K562 (cell line): ENCODE data around the gene CRCP. TPM values are rescaled to one million over a fixed set of nuclear protein-coding genes. Genes with fewer than 3 reads are reported as not detected.

ENCODE experiments used
- ARHGAP35 ChIP-seq: fragments of 450-650 bp; IDR thresholded peaks from 2 replicates; pipeline ENCODE4 v1.6.1; 2018; ENCODE audit not compliant: partially characterized antibody
- CBFA2T3 ChIP-seq: fragments of 450-650 bp; IDR thresholded peaks from 2 replicates; pipeline ENCODE4 v1.6.1; 2017
- CC2D1A ChIP-seq: fragments of 450-650 bp; IDR thresholded peaks from 2 replicates; pipeline ENCODE4 v1.6.1; 2017; ENCODE audit warnings: mild to moderate bottlenecking
- DDX20 ChIP-seq: fragments of 450-650 bp; IDR thresholded peaks from 2 replicates; pipeline ENCODE4 v1.6.1; 2016; ENCODE audit warnings: missing genetic modification characterization, low read depth, mild to moderate bottlenecking, missing compliant biosample characterization, moderate library complexity
- ETV1 ChIP-seq: fragments of 450-650 bp; conservative IDR thresholded peaks from 2 replicates; pipeline ENCODE4 v1.6.1; 2016; ENCODE audit warnings: missing genetic modification characterization, control low read depth, low read depth, missing compliant biosample characterization
- FUS ChIP-seq: fragments of 200-400 bp; formaldehyde crosslinking; optimal IDR thresholded peaks from 2 replicates; pipeline ENCODE3; 2017; ENCODE audit warnings: low read depth, low read length
- KDM2B ChIP-seq: fragments of 250-450 bp; sonication (Bioruptor Pico); IDR thresholded peaks from 2 replicates; pipeline ENCODE4 v1.8.0; 2021; ENCODE audit warnings: mild to moderate bottlenecking, moderate library complexity
- NCOA2 ChIP-seq, 2 experiments: fragments of 450-650 bp; IDR thresholded peaks; 2 replicates each; pipeline ENCODE4 v1.6.1; 2018; ENCODE audit warnings: mild to moderate bottlenecking in 2 of 2, moderate library complexity in 1 of 2; ENCODE audit not compliant: partially characterized antibody in 2 of 2
- RAD21 ChIP-seq, 2 experiments: fragments of 250-450 bp in 1 of 2; fragments of 450-650 bp in 1 of 2; sonication (Bioruptor Pico) in 1 of 2; formaldehyde crosslinking in 1 of 2; IDR thresholded peaks in 1 of 2; conservative IDR thresholded peaks in 1 of 2; 2 replicates each; pipeline versions ENCODE4 v1.4.0 to v1.8.0; 2020 to 2022; ENCODE audit warnings: mild to moderate bottlenecking in 2 of 2, moderate library complexity in 1 of 2
- SNRNP70 ChIP-seq: fragments of 200-400 bp; formaldehyde crosslinking; optimal IDR thresholded peaks from 2 replicates; pipeline ENCODE3; 2017; ENCODE audit warnings: low read depth, low read length
- THAP12 ChIP-seq: fragments of 250-450 bp; sonication (Bioruptor Pico); IDR thresholded peaks from 2 replicates; pipeline ENCODE4 v1.9.0; 2021; ENCODE audit warnings: mild to moderate bottlenecking, inconsistent platforms
- YBX1 ChIP-seq: fragments of 450-650 bp; IDR thresholded peaks from 2 replicates; pipeline ENCODE4 v1.7.1; 2016; ENCODE audit warnings: mild to moderate bottlenecking
- ZBTB33 ChIP-seq: sonication (generic); formaldehyde crosslinking; IDR thresholded peaks from 2 replicates; pipeline ENCODE4 v1.8.1; 2023; ENCODE audit warnings: mild to moderate bottlenecking, missing genetic modification reagents
- ZFP1 ChIP-seq: fragments of 450-650 bp; formaldehyde crosslinking; IDR thresholded peaks from 2 replicates; pipeline ENCODE4 v1.4.0; 2020; ENCODE audit warnings: mild to moderate bottlenecking, mixed read lengths
- ZFPM2 ChIP-seq: fragments of 250-450 bp; sonication (Bioruptor Pico); IDR thresholded peaks from 2 replicates; pipeline ENCODE4 v1.5.1; 2022; ENCODE audit warnings: mild to moderate bottlenecking
- ZNF280A ChIP-seq: fragments of 450-650 bp; IDR thresholded peaks from 2 replicates; pipeline ENCODE4 v1.6.1; 2018; ENCODE audit warnings: mild to moderate bottlenecking, low read depth; ENCODE audit not compliant: partially characterized antibody
- ZNF507 ChIP-seq: conservative IDR thresholded peaks from 2 replicates; pipeline ENCODE4 v1.6.1; 2017; ENCODE audit warnings: missing genetic modification characterization, missing compliant biosample characterization
- ZNF518B ChIP-seq: fragments of 250-450 bp; sonication (Bioruptor Pico); IDR thresholded peaks from 2 replicates; pipeline ENCODE4 v1.5.0; 2021; ENCODE audit warnings: mild to moderate bottlenecking, moderate library complexity
- polyA plus RNA-seq, 8 experiments: library from polyadenylated mRNA; depleted of rRNA in 4 of 8; stranded (reverse) in 5 of 8; unstranded in 3 of 8; fragments of >200 nt; fragmentation: Nextera tagmentation in 2 of 8; fragmentation: Illumina TruSeq in 1 of 8; extraction: Ambion mirVana in 2 of 8; extraction: Trizol in 1 of 8; gene quantifications; 2 replicates each; pipeline versions ENCODE4 v1.2.1 to v1.2.3, GENCODE V29; 2011 to 2014; ENCODE audit warnings: inconsistent platforms in 1 of 8, missing spikeins in 1 of 8
- total RNA-seq, 7 experiments: library from RNA; depleted of rRNA in 6 of 7; stranded (reverse); fragments of >200 nt in 6 of 7; fragmentation: Illumina TruSeq in 2 of 7; extraction: Trizol in 2 of 7; gene quantifications; 2 replicates each; pipeline versions ENCODE4 v1.2.1 to v1.2.3, GENCODE V29; 2011 to 2021; ENCODE audit warnings: low replicate concordance in 1 of 7

The CRCP gene
- total and polyA plus RNA-seq, 9 of the 15 experiments (the other 6 are each of a cell fraction or from before 2014, with no cell fraction given) = 22.1 to 58.3 (median 43.4) TPM

- TF ChIP-seq DDX20 (tag) (no peak), NCOA2 (IDR thresholded peaks at IDR 0.05; ENCODE audit: partially characterized antibody in 2 of 2) (no peak), ZNF518B (CRISPR knock-in tag) (no peak), ZNF280A (no peak), ARHGAP35 (no peak), KDM2B (CRISPR knock-in tag) (peak; percentile 69; the same call in 1 of the 2 replicates), SNRNP70 (no peak), RAD21 (CRISPR knock-in tag; conservative IDR thresholded peaks at IDR 0.05 in 1 of 2, IDR thresholded peaks at IDR 0.05 in 1 of 2) (peak; percentile 22 to 30; a peak in 3 of 4 replicates), ZNF507 (no peak), ZFP1 (CRISPR knock-in tag) (no peak), CC2D1A (no peak), ZBTB33 (CRISPR knock-in tag) (peak; percentile 9), CBFA2T3 (0 out of 2 replicates have a peak, but pooled peaks have one; percentile 14), ETV1 (tag) (no peak; the same call in 1 of the 2 replicates), THAP12 (CRISPR knock-in tag) (no peak), YBX1 (no peak), ZFPM2 (CRISPR knock-in tag) (no peak), FUS (no peak)
These were observed at the start of gene CRCP (continued) for GRCh38 chr7:66114743-66115649.
